Stomach smooth muscle (tissue), 2 donors: Measurements from ENCODE around the gene PEX26.

Experiments used
- H3K27ac ChIP-seq: one replicate; pipeline ENCODE4 v1.7.0; 2013; ENCODE audit warnings: mild to moderate bottlenecking, low read length, inconsistent platforms
- H3K27me3 ChIP-seq, 2 donors: one replicate each; pipeline ENCODE4 v1.7.0; 2013; ENCODE audit warnings: low read length in 2 of 2; ENCODE audit not compliant: insufficient read depth in 2 of 2, control insufficient read depth in 1 of 2
- H3K36me3 ChIP-seq, 2 donors: one replicate each; pipeline ENCODE4 v1.7.0; 2013; ENCODE audit warnings: low read length in 2 of 2; ENCODE audit not compliant: control insufficient read depth in 2 of 2, insufficient read depth in 2 of 2
- H3K4me1 ChIP-seq: one replicate; pipeline ENCODE4 v1.7.0; 2013; ENCODE audit warnings: low read length; ENCODE audit not compliant: control insufficient read depth, insufficient read depth
- H3K4me3 ChIP-seq, 2 donors: one replicate each; pipeline ENCODE4 v1.7.0; 2013; ENCODE audit warnings: low read length in 2 of 2
- H3K9ac ChIP-seq, 2 donors: one replicate each; pipeline ENCODE4 v1.7.0; 2013; ENCODE audit warnings: low read length in 2 of 2, mild to moderate bottlenecking in 1 of 2
- H3K9me3 ChIP-seq, 2 donors: one replicate each; pipeline ENCODE4 v1.7.0; 2013; ENCODE audit warnings: low read length in 2 of 2; ENCODE audit not compliant: control insufficient read depth in 2 of 2
- donor health status: healthy.
- donor health status: Pancreatic carcinoma.

The PEX26 gene

GRCh38 chr22:18144105-18144504, 66.3 kb downstream of the PEX26 start:
- H3K36me3 ChIP-seq = no peaks in the 10 kb centered on the region
- H3K9ac ChIP-seq = no peak overlapping the region
- no peak overlapping the region for H3K4me3 ChIP-seq
- no peaks in the 10 kb centered on the region for H3K27me3 ChIP-seq
- no peak overlapping the region for H3K27ac ChIP-seq
- peaks cover 2% of the 10 kb centered on the region for H3K4me1 ChIP-seq
- H3K9me3 ChIP-seq = no peaks in the 10 kb centered on the region

GRCh38 chr22:18145676-18146388, 68.0 kb downstream of the PEX26 start:
- Histone ChIP-seq H3K4me1 (peaks cover 6% of the 10 kb centered on the region), H3K27ac (no peak overlapping the region)

GRCh38 chr22:18146389-18146753, 68.6 kb downstream of the PEX26 start:
- H3K4me1 ChIP-seq = peaks cover 6% of the 10 kb centered on the region
- H3K4me3 ChIP-seq = no peak overlapping the region
- no peak overlapping the region for H3K9ac ChIP-seq
- H3K9me3 ChIP-seq = no peaks in the 10 kb centered on the region
- no peak overlapping the region for H3K27ac ChIP-seq
- H3K27me3 ChIP-seq = no peaks in the 10 kb centered on the region
- no peaks in the 10 kb centered on the region for H3K36me3 ChIP-seq

More at GRCh38 chr22:18145676-18146388, 68.0 kb downstream of the PEX26 start:
- H3K4me3 ChIP-seq = no peak overlapping the region
- no peaks in the 10 kb centered on the region for H3K27me3 ChIP-seq
- H3K9ac ChIP-seq = no peak overlapping the region
- no peaks in the 10 kb centered on the region for H3K9me3 ChIP-seq
- no peaks in the 10 kb centered on the region for H3K36me3 ChIP-seq

GRCh38 chr22:18147791-18148190, 70.0 kb downstream of the PEX26 start:
- no peak overlapping the region for H3K9ac ChIP-seq
- H3K27me3 ChIP-seq = no peaks in the 10 kb centered on the region
- no peaks in the 10 kb centered on the region for H3K36me3 ChIP-seq
- no peaks in the 10 kb centered on the region for H3K9me3 ChIP-seq
- no peak overlapping the region for H3K4me3 ChIP-seq
- H3K4me1 ChIP-seq = peaks cover 6% of the 10 kb centered on the region
- H3K27ac ChIP-seq = no peak overlapping the region

- H3K4me1 ChIP-seq = peaks cover 6% of the 10 kb centered on the region
- H3K27ac ChIP-seq = no peak overlapping the region
- H3K4me3 ChIP-seq = no peak overlapping the region
These were observed 70.6 kb downstream of the PEX26 start for GRCh38 chr22:18148293-18148965.

GRCh38 chr22:18152519-18152918, 74.7 kb downstream of the PEX26 start:
- no peaks in the 10 kb centered on the region for H3K9me3 ChIP-seq
- H3K9ac ChIP-seq = no peak overlapping the region
- peaks cover 13% of the 10 kb centered on the region for H3K4me1 ChIP-seq
- no peak overlapping the region for H3K27ac ChIP-seq
- no peaks in the 10 kb centered on the region for H3K27me3 ChIP-seq
- no peak overlapping the region for H3K4me3 ChIP-seq
- no peaks in the 10 kb centered on the region for H3K36me3 ChIP-seq

More at GRCh38 chr22:18148293-18148965, 70.6 kb downstream of the PEX26 start:
- no peak overlapping the region for H3K9ac ChIP-seq
- no peaks in the 10 kb centered on the region for H3K9me3 ChIP-seq
- H3K27me3 ChIP-seq = no peaks in the 10 kb centered on the region
- no peaks in the 10 kb centered on the region for H3K36me3 ChIP-seq

- Histone ChIP-seq H3K9me3 (no peaks in the 10 kb centered on the region), H3K9ac (no peak overlapping the region), H3K27me3 (no peaks in the 10 kb centered on the region), H3K4me3 (no peak overlapping the region), H3K27ac (no peak overlapping the region), H3K4me1 (peaks cover 9% of the 10 kb centered on the region), H3K36me3 (no peaks in the 10 kb centered on the region)
These were observed 77.1 kb downstream of the PEX26 start for GRCh38 chr22:18154821-18155390.
